Measurements from ENCODE around the gene TXNDC5.
"Not testable (repeated sequence)": the region's sequence is repeated elsewhere in the genome, so short reads cannot be mapped to it uniquely, and the experiment has no call there.

Gene TXNDC5

GRCh38 chr6:7912736-7913517, 2.3 kb upstream of the TXNDC5 start:
- no peak for DNase-seq

DNA sequence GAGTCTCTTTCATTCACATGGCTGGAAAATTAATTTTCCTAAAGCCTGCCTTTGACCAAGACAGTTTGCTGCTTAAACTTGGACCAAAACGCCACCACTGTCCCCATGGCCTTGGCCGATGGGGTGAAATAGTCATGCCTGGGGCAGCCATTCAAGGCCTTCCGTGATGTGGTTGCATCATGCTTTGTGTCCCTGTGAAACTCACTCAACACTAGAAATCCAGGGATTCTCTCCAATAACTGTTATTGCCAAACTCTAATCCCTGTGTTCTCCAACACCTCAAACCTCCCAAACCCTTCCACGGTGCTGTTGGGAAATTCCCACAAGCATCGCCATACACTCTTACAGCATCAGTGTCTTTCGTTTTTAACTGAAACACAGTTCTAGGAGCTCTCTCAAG, 1.4 kb upstream of the TXNDC5 start:
- DNase-seq = no peak

DNA sequence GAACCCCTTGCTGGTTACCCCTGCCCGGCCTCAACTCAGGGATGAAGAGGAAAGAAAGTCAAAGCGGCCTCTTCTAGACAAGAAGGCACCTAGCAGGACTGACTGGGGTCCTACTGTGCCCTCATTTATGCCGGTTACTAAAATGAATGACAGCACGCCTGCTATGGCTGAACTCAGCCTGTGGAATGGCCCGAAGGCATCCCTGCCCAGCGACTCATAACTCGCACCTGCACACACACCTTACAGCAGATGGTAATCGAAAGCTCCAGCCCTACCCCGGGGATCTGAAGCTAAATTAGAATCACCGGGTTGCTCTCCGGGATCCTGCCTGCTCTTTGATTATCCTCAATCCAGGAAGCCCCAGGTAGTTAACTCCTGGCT, 747 bp upstream of the TXNDC5 start:
- DNase-seq = no peak

GRCh38 chr6:7910298-7910653, 312 bp downstream of the TXNDC5 start:
- DNase-seq = peak in 1 of 2 experiments; percentile 17

- peak; percentile 38 to 61 for DNase-seq
Observed at GRCh38 chr6:7909323-7910276, 988 bp downstream of the TXNDC5 start.

DNA sequence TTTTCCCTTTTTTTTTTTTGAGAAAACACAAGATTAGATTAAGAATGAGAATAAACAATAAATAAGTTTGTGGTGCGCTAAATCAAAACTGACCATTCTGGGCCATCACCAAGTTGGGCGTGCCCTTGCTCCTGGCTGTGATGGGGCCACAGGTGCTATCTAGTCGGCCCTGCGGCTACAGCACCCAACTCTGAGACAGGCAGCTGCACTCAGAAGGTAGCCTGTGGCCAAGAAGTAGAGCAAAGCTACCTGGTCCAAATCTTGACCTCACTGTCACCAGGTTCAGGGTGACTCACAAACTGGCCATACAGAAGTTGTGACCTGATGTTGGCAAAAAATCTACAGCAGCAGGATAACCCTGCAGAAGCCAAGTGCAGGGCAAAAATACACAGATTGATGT, 3.4 kb downstream of the TXNDC5 start:
- no peak for DNase-seq

DNA sequence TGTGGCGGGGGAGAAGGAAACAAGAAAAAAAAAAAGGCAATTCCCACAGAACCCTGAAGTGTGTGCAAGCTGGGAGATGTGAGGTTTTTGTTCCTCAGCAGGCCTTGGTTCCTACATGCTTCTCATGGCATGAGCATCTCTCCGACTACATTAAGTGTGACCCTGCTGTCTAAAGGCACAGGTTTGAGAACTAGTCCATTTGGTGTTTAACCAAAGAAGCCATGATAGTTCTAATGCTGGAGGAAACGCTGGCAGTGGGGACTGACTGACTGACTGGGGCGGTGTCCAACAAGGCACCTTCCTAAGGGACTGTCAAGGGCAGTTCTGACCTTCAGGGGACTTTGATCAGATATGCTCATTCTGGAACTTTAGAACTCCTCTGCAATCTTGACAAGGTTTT, 3.8 kb downstream of the TXNDC5 start:
- DNase-seq = no peak

DNA sequence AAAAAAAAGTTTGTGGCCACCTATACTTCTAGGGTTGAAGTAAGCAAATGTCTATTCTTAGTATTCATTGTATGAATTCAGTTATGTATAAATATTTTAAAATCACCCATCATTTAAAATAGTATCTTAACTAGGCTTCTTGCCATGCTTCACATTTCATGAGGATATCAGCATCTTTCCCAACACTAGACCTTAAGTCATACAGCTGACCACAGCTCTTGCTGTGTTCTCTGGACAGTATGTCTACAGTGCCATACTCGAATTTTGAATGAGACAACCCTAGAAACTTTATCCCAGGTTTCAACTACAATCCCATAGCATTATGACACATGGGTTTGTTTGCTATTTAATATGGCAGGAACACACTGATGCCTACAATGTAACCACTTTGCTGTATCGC, 5.2 kb downstream of the TXNDC5 start:
- no peak for DNase-seq

- no peak for DNase-seq
Observed at GRCh38 chr6:7904654-7905319, 5.8 kb downstream of the TXNDC5 start.

GRCh38 chr6:7903673-7904072, 6.9 kb downstream of the TXNDC5 start:
- DNase-seq = no peak

- no peak for DNase-seq
Observed at GRCh38 chr6:7902867-7903266, 7.7 kb downstream of the TXNDC5 start.

GRCh38 chr6:7902221-7902620, 8.4 kb downstream of the TXNDC5 start:
- no peak for DNase-seq

DNA sequence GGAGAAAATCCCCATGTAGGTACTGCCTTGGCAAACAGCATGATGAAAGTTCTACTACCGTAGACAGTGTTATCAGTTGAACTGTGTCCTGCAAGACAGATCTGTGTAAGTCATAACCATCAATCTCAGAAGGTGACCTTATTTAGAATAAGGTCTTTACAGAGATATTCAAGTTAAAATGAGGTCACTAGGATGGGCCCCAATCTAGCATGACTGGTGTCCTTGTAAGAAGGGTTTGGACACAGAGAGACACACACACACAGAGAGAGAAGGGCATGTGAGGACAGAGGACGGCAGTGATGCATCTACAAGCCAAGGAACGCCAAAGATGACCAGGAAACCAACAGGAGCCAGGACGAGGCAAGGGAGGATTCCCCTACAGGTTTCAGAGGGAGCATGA, 8.8 kb downstream of the TXNDC5 start:
- no peak for DNase-seq

DNA sequence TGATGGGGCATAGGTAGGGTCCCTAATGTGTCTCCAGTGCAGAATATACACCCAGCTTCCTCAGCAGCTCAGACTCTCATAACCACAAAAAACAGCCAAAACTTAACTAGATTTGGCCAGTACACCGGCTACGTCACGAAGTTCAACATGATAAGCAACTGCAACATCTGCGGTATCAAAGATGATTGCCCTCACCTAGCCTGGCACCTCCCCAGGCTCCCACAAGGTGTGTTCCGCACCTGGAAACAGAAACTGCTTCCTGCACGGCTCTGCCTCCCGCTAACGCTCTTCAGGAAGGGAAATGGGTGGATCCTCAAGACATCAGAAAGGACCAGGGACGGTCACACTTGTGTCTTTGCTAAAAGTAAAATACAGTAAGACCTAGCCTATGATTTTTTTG, 9.5 kb downstream of the TXNDC5 start:
- DNase-seq = no peak

DNA sequence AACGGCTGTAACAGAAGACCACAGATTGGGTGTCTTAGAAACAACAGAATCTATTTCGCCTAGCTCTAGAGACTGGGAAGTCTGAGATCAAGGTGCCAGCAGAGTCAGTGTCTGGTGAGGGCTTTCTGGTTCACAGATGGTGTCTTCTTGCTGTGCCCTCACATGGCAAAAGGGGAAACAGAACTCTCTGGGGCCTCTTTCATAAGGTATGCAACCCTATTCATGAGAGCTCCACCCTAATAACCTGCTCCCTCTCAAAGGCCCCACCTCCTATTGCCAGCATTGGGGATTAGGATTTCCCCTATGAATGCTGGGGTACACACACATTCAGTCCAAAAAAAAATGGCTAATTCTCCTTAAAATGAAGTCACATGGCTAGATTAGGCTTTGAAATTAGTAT, 10.0 kb downstream of the TXNDC5 start:
- no peak for DNase-seq

GRCh38 chr6:7899889-7900213, 10.7 kb downstream of the TXNDC5 start:
- DNase-seq = no peak

DNA sequence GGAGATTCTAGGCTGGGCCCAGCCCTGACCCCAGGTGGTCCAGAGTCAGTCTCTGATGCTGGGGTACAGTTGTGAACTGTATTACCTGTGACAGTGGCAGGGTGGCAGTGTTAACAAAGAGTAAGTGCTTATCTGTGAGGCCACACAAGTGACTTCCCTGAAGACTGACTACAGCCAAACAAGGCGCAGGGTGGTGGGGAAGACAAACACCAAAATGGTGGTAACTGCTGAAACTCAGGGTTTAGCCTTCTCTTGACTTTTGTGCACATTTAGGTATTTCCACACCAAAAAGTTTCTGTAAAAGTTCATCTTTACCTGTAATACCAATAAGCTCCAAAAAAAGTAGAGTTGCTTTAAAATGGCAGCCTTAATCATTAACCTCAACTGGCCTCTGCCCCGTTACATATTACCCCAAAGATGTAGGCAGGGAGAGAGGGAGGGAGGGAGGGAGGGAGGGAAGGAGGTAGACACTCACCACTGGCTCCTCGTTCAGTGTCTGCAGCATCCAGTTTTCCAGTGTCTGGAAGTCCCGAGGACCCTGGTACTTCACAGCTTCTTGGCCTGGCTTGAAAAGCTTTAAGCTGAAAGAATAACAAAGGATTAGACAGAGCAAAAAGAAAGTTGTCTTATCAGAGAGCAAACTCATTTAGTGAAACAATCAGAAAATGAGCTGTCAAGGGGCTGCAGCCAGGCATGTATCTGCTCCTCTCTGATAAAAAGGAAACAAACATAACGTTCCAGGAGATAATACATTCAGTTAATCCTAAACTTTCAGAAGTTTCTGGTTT, 11.3 kb downstream of the TXNDC5 start:
- no peak for DNase-seq

DNA sequence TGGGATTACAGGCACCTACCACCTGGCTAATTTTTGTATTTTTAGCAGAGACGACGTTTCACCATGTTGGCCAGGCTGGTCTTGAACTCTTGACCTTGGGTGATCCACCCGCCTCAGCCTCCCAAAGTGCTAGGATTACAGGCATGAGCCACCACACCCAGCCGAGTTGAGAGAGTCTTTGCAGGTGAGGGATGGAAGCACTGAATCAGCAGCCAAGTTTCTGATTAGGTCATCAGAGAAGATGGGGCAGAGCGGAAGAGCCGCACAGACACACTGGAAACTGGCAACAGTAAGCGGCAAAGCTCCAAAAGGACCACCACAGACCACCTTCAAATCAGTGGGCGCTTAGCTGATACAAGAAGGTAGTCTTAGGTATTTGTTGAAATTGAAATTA, 12.4 kb downstream of the TXNDC5 start:
- DNase-seq = not testable (repeated sequence)

DNA sequence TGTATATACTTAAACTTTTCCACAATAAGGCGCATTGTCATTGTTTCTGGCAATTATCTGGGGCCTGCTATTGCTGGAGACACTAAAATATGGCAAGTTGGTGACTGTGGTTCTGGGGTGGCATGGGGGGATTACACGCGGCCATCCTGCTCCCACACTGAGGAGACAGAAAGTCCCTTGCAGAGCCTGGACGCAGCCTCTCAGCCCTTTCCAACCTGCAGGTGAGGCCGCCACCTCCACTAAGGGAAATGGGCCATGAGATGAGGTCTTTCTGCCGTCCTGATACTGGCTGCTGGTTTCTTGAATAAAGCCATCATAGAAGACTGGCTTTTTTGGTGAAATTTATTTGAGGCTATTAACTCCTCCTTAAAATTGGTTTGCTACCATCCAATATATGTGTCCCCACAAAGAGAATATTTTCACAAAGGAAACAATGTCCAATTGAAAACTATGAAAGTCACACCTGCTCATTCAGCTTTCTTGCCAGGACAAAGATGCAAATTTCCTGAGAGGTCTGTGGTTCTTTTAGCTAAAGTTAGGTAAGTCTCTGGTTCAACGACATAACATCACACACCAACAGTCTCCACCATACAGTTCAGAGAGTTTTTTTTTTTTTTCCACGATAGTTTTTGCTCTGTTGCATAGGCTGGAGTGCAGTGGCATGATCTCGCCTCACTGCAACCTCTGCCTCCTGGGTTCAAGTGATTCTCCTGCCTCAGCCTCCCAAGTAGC, 13.0 kb downstream of the TXNDC5 start:
- no peak for DNase-seq

GRCh38 chr6:7896465-7896987, 14.1 kb downstream of the TXNDC5 start:
- DNase-seq = no peak

- no peak for DNase-seq
Observed at GRCh38 chr6:7895125-7895423, 15.5 kb downstream of the TXNDC5 start.

Measured in stimulated activated CD4-positive, alpha-beta T cell treated with anti-CD3 and anti-CD28 coated beads, Interleukin-4, amount 100 ng/mL, for 4 hours (primary cell).